Measurements from ENCODE around the gene OVOL3.
A peak's percentile ranks its signal among the peaks of the same experiment; 100 is the strongest.

OVOL3 gene

DNA sequence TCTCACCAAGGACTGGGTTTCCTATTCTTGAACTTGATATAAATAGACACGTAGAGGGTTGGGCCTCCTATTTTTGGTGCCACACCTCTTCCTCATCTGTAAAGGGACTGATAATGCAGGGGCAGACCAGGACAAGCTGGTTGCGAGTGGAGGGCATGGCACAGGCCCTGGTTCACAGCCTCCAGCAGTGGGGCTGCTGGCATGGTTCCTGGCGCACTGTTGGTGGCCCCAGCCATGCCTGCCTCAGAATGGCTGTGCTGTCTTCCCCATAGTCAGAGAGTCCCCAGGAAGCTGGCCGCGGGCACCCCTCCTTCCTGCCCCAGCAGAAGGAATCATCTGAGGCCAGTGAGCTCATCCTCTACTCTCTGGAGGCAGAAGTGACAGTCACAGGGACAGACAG lies 10.5 kb upstream of the OVOL3 start:
- no peak for DNase-seq (ENCODE audit: low read depth in 2 of 2)

DNA sequence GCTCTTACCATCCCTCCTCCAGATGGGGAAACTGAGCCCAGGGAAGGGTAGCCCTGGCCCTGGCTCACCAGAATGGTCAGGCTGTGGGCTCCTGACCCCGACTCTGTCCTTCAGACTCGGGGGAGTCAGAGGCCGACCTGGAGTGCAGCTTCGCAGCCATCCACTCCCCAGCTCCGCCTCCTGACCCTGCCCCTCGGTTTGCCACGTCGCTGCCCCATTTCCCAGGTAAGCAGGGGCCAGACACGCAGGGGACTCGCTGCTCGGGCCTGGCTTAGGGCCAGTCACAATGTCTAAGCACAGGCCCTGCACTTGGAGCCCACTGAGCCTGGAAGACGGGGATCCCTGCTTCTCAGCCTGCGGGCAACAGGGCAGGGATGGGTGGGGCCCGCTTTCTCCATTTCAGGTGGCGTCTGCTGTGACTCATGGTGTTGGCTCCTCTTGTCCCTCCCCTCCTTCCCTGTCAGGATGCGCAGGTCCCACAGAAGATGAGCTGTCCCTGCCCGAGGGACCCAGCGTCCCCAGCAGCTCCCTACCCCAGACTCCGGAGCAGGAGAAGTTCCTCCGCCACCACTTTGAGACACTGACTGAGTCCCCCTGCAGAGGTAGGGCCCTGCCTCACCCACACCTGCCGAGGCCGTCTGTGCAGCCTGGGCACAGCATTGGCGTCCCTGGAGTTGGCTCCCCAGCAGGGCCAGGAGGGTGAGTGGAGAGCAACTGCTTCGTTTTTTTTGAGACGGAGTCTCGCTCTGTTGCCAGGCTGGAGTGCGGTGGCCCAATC lies 9.2 kb upstream of the OVOL3 start:
- DNase-seq (ENCODE audit: low read depth in 2 of 2), result no peak

- no peak for DNase-seq (ENCODE audit: low read depth in 2 of 2)
Observed at GRCh38 chr19:36103040-36103626, 7.8 kb upstream of the OVOL3 start.

DNA sequence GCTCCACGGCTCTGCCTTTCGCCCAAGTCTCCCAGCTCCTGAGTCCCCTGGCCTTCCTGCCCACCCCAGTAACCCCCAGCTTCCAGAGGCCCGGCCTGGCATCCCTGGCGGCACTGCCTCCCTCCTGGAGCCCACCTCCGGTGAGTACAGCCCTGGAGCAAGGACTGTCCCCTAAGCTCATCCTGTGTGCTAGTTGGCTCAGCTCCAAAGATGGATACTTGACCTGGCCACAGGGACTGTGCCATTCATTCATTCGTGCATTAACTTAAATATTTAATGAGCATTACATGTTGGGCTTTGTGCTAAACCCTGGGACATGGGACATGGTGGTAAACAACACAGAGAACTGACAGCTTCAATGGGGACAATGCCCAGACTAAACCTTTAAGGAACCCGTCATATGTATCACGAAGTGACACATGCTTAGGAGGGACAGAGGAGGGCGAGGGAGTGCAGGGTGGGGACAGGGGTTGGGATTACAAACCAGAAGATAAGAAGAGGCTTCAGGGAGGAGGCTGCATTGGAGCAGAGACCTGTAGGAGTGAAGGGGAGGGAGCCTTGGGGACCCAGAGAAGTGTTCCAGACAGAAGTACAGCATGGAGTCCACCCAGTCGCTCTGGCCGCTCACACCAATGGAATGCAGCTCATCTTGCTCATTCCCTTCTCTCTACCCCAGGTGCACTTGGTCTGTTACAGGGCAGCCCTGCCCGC lies 6.9 kb upstream of the OVOL3 start:
- no peak for DNase-seq (ENCODE audit: low read depth in 2 of 2)

- no peak for DNase-seq (ENCODE audit: low read depth in 2 of 2)
Observed at GRCh38 chr19:36106441-36106840, 4.5 kb upstream of the OVOL3 start.

- no peak for DNase-seq (ENCODE audit: low read depth in 2 of 2)
Observed at GRCh38 chr19:36106991-36107390, 4.0 kb upstream of the OVOL3 start.

GRCh38 chr19:36108684-36109083 lies 2.3 kb upstream of the OVOL3 start:
- DNase-seq (ENCODE audit: low read depth in 2 of 2), result no peak

DNA sequence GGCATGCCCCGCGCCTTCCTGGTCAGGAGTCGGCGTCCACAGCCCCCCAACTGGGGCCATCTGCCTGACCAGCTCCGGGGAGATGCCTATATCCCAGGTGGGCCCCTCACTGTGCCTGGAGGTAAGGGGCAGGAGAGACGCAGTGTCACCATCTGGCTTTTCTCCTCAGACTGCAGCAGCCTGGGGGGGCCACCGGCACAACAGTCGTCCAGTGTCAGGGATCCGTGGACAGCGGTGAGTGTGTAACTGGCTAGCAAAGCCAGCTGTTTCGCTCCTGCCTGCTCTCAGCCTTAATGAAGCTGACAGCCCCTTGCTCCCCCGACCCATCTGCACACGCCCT lies 227 bp downstream of the OVOL3 start:
- no peak for DNase-seq (ENCODE audit: low read depth in 2 of 2)

DNA sequence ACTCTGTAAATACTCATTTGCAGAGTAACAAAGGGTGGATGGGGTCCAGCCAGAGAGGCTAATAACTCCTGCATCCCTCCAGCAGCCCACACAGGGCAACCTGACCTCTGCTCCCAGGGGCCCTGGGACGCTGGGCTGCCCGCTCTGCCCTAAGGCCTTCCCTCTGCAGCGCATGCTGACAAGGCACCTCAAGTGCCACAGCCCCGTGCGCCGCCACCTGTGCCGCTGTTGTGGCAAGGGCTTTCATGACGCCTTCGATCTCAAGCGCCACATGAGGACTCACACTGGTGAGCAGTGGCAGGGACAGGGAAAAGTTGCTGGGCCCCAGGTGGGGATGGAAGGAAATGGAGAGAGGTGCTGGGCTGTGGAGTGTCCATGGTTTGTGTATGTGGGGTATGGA lies 1.7 kb downstream of the OVOL3 start:
- no peak for DNase-seq (ENCODE audit: low read depth in 2 of 2)

- DNase-seq (ENCODE audit: low read depth in 2 of 2), result no peak
Observed at GRCh38 chr19:36113425-36113824, 2.5 kb downstream of the OVOL3 start.

DNA sequence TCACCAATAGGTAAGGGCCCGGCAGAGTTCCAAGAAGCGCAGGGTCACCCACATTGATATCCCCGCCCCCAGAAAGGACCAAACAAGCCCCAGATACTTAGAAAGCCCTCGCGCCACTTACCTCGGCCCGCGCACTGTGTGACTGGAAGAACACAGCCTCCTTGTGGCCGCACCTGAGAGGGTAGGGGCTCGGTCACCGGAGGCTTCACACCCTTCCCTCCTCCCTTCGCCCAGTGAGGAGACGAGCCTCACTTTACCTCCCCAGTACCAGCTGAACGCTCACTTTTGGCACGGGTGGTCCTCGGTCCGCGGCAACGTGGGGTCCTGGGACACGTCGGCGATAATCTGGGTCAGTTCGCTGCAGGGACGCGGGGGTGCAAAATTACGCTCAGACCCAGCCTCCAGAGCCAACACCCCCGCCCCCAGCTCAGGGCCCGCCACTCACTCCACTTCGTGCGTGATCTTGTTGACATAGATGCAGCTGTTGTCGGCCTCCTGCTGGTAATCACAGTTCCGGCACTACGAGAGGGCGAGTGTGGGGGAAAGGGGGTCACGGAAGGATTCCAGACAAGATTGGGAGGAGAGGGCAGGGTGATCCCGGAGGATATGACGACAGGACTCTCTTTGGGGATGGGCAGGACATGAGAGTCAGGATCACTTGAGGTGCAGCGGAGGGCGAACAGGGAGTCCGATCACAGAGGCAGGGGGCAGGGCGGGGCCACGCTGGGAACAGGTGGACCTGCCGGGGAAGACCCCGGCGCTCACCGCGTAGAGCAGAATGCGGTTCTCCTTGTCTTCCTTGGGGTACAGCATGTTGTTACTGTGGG lies 3.2 kb downstream of the OVOL3 start:
- no peak for DNase-seq (ENCODE audit: low read depth in 2 of 2)

DNA sequence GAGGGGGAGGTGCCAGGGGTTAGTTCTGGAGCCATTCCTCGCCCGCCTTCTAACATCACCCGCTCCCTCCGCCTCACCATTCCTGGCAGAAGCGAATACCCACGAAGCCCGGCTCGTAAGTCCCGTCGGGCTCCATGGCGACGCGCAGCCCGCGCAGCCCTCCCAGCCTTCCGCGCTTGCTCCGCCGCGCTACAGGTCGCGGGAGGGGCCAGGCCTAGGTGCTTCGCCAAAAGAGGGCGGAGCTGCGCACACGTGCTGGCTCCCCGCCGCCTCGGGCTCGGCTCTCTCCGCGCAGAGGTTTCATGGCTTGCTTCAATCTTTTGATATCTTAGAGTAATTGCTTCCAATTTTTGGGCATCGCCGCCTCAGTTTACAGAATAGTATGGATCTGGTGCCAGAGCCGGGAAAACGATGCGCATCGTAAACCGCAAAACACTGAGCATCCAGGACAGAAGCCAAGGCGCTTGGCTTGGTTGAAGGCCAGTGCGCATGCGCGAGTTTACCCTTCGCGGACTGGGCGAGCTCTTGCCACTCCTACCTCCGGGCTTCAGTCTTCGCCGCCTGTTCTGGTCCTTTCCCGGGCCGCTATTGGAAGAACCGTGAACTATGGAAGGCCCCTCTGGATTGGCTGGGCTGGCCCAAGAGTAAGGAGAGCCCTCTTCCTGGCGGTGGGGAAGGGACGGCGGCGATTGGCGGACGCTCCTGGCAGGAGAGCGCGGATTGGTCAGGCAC lies 3.9 kb downstream of the OVOL3 start, which contains the start of gene POLR2I:
Gene POLR2I, minus strand, starts transcription at position 155 of the 732 bp plus-strand sequence. Its CDS starts 19 bp downstream, at position 136.
- DNase-seq (ENCODE audit: low read depth in 2 of 2), result peak; percentile 96 to 97

GRCh38 chr19:36115453-36116343 lies 4.8 kb downstream of the OVOL3 start, which contains the start of gene TBCB:
TSS of gene TBCB (plus strand) at chr19:36115468. CDS start at chr19:36115561, 93 bp downstream.
- DNase-seq (ENCODE audit: low read depth in 2 of 2), result peak; percentile 79 to 89

- DNase-seq (ENCODE audit: low read depth in 2 of 2), result no peak
Observed at GRCh38 chr19:36116344-36116637, 5.3 kb downstream of the OVOL3 start.

DNA sequence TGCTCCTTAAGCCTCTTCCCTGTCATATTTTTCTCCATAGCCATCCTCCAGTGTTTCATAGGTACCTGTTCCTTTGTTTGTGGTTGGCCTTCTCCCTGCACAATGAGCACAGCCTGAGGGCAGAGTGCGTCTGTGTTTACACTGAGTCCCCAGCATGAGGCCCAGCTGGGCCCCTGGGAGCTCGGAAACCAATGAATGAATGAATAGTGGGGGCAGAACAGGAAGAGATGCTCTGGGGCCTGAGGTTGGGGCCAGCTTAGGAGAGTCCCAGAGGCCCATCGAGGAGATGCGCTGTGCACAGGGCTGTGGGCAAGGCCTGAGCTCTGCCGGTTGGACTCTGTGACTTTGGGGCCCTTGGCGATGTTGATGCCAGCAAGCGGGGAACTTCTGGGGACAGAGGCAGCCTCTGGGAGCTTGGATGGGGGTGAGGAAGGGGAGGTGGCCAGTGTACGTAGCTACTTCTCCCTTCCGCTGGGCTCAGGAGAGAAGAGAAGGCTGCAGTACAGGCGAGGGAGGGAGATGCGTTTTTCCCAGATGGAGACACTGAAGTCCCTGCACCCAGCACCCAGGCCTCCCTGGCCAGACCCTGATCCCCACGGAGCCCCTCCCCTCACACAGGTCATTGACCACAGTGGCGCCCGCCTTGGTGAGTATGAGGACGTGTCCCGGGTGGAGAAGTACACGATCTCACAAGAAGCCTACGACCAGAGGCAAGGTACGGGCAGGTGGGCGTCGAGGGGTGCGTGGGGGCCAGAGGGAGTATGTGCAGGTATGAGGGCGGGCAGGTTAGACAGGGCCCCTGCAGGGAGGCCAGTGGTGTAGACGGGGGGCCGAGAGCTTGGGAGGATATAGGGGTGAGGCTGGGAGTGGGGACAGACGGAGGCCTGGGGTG lies 9.4 kb downstream of the OVOL3 start:
- no peak for DNase-seq (ENCODE audit: low read depth in 2 of 2)

DNA sequence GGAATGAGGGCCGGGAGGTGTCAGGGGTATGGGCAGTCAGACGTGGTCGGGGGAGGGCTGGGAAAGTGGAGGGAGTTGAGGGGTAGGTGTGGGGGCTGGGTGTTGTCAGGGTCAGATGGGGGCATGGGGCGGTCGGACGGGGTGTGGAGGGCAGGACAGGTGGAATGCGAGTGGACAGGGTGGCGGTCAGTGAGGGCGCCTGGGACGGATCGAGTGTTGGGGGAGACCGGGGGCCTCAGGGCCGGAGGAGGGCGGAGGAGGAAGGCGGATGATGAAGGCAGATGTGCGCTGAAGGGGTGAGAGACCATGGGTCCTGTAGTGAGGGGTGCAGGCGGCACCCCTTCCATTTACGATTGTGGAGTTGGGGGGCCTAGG lies 10.0 kb downstream of the OVOL3 start:
- DNase-seq (ENCODE audit: low read depth in 2 of 2), result no peak

- no peak for DNase-seq (ENCODE audit: low read depth in 2 of 2)
Observed at GRCh38 chr19:36121486-36122124, 10.7 kb downstream of the OVOL3 start.

DNA sequence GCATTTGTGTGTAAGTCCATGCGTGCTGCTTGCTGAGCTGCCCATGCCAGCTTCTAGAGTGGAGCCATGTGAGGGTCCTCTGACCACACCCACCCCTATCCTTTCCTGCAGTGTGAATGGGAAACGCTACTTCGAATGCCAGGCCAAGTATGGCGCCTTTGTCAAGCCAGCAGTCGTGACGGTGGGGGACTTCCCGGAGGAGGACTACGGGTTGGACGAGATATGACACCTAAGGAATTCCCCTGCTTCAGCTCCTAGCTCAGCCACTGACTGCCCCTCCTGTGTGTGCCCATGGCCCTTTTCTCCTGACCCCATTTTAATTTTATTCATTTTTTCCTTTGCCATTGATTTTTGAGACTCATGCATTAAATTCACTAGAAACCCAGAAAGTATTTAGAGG lies 14.6 kb downstream of the OVOL3 start:
- no peak for DNase-seq (ENCODE audit: low read depth in 2 of 2)

GRCh38 chr19:36128392-36128736 lies 17.4 kb downstream of the OVOL3 start:
- DNase-seq (ENCODE audit: low read depth in 2 of 2), result no peak

Measured in stimulated activated CD8-positive, alpha-beta memory T cell treated with anti-CD3 and anti-CD28 coated beads, Interleukin-2, amount 100 ng/mL, for 1 hour (primary cell).